IMR-90 (cell line): ENCODE measurements around the gene SH3GLB2. TPM values are rescaled to one million over a fixed set of nuclear protein-coding genes. Genes with fewer than 3 reads are reported as not detected.
"Not testable (repeated sequence)": the region's sequence is repeated elsewhere in the genome, so short reads cannot be mapped to it uniquely, and the experiment has no call there.

Source experiments
- ATAC-seq: fragments of 200-7000 bp; cut with Tn5 transposase; 2 replicates; pipeline ENCODE4 v1.9.1; 2020; ENCODE audit warnings: low read depth, mild to moderate bottlenecking, moderate library complexity
- BruUV-seq: library from RNA; stranded (reverse); fragments of 400-500 nt; replicated peaks from 2 replicates; lab custom pipeline; 2021; lab: Mats Ljungman, UMichigan
- CTCF ChIA-PET: fragments of 300-600 bp; formaldehyde crosslinking; extraction: SDS; loops from one replicate; lab custom pipeline; 2021; ENCODE audit warnings: antibody characterized with exemption; lab: Yijun Ruan, JAX
- POLR2A ChIA-PET: fragments of 300-600 bp; sonication (Branson Sonifier 250); formaldehyde crosslinking; loops from one replicate; lab custom pipeline; 2022; ENCODE audit warnings: antibody characterized with exemption; ENCODE audit not compliant: unreplicated experiment; lab: Charles Lee
- DNase-seq: peaks from one replicate; pipeline ENCODE4 v3.0.0; 2013
- H2AFZ ChIP-seq: replicated peaks from 2 replicates; pipeline ENCODE3; 2013; ENCODE audit warnings: low read length, mild to moderate bottlenecking; ENCODE audit not compliant: poor library complexity
- H2AK5ac ChIP-seq: 2 replicates; pipeline ENCODE4 v1.6.1; 2013; ENCODE audit warnings: low read depth, low read length, inconsistent platforms
- H2AK9ac ChIP-seq: replicated peaks from 2 replicates; pipeline ENCODE3; 2013; ENCODE audit warnings: mild to moderate bottlenecking, low read depth, low read length, moderate library complexity; ENCODE audit not compliant: poor library complexity
- H2BK120ac ChIP-seq: 2 replicates; pipeline ENCODE4 v1.6.1; 2013; ENCODE audit warnings: low read depth, low read length, inconsistent platforms
- H2BK15ac ChIP-seq: 3 replicates; pipeline ENCODE4 v1.6.1; 2013; ENCODE audit warnings: low read depth, low read length, inconsistent platforms
- H2BK20ac ChIP-seq: 2 replicates; pipeline ENCODE4 v1.6.1; 2013; ENCODE audit warnings: low read depth, mild to moderate bottlenecking, inconsistent platforms, low read length, moderate library complexity
- H2BK5ac ChIP-seq: 2 replicates; pipeline ENCODE4 v1.6.1; 2013; ENCODE audit warnings: mild to moderate bottlenecking, low read depth, low read length, inconsistent platforms; ENCODE audit not compliant: poor library complexity, severe bottlenecking
- H3K14ac ChIP-seq: replicated peaks from 2 replicates; pipeline ENCODE4 v1.6.1; 2013; ENCODE audit warnings: low read depth, low read length, inconsistent platforms
- H3K18ac ChIP-seq: 2 replicates; pipeline ENCODE4 v1.6.1; 2013; ENCODE audit warnings: low read depth, low read length, control low read depth
- H3K23ac ChIP-seq: 2 replicates; pipeline ENCODE4 v1.6.1; 2013; ENCODE audit warnings: low read depth, low read length, inconsistent platforms
- H3K27ac ChIP-seq: 2 replicates; pipeline ENCODE4 v1.5.1; 2013; ENCODE audit warnings: mild to moderate bottlenecking, control low read depth, low read length; ENCODE audit not compliant: insufficient read depth
- H3K27me3 ChIP-seq: 2 replicates; pipeline ENCODE4 v1.6.1; 2013; ENCODE audit warnings: low read length; ENCODE audit not compliant: control insufficient read depth, insufficient read depth
- H3K36me3 ChIP-seq: 2 replicates; pipeline ENCODE4 v1.6.1; 2013; ENCODE audit warnings: low read length, mixed read lengths; ENCODE audit not compliant: control insufficient read depth, insufficient read depth
- H3K4ac ChIP-seq: 2 replicates; pipeline ENCODE4 v1.6.1; 2013; ENCODE audit warnings: low read depth, low read length, inconsistent platforms
- H3K4me1 ChIP-seq: 2 replicates; pipeline ENCODE4 v1.6.1; 2013; ENCODE audit warnings: low read length, mixed read lengths; ENCODE audit not compliant: control insufficient read depth, insufficient read depth
- H3K4me2 ChIP-seq: 2 replicates; pipeline ENCODE4 v1.6.1; 2013; ENCODE audit warnings: low read depth, mild to moderate bottlenecking, control low read depth, low read length, moderate library complexity
- H3K4me3 ChIP-seq: 2 replicates; pipeline ENCODE4 v1.5.1; 2013; ENCODE audit warnings: low read depth, mild to moderate bottlenecking, control low read depth, low read length, moderate library complexity; ENCODE audit not compliant: insufficient read depth
- H3K56ac ChIP-seq: 2 replicates; pipeline ENCODE4 v1.6.1; 2013; ENCODE audit warnings: low read length, inconsistent platforms; ENCODE audit not compliant: insufficient read depth; ENCODE audit errors: extremely low read depth
- H3K79me1 ChIP-seq, 2 experiments: 2 replicates each; pipeline ENCODE4 v1.6.1; 2013; ENCODE audit warnings: low read length in 2 of 2, inconsistent platforms in 1 of 2, low read depth in 1 of 2
- H3K9ac ChIP-seq: 2 replicates; pipeline ENCODE4 v1.6.1; 2013; ENCODE audit warnings: low read depth, low read length, control low read depth
- H3K9me1 ChIP-seq: 2 replicates; pipeline ENCODE4 v1.6.1; 2013; ENCODE audit warnings: low read length, inconsistent platforms; ENCODE audit not compliant: insufficient read depth
- H3K9me3 ChIP-seq: 2 replicates; pipeline ENCODE4 v1.6.1; 2013; ENCODE audit warnings: low read length; ENCODE audit not compliant: control insufficient read depth, insufficient read depth
- H4K20me1 ChIP-seq: 2 replicates; pipeline ENCODE4 v1.6.1; 2013; ENCODE audit warnings: low read length, inconsistent platforms; ENCODE audit not compliant: insufficient read depth
- H4K5ac ChIP-seq: 2 replicates; pipeline ENCODE4 v1.6.1; 2013; ENCODE audit warnings: mild to moderate bottlenecking, low read depth, low read length, control low read depth
- H4K8ac ChIP-seq, 2 experiments: 2 replicates each; pipeline ENCODE4 v1.6.1; 2013; ENCODE audit warnings: low read depth in 2 of 2, low read length in 2 of 2, control low read depth in 1 of 2, inconsistent platforms in 1 of 2
- H4K91ac ChIP-seq: 2 replicates; pipeline ENCODE4 v1.6.1; 2013; ENCODE audit warnings: low read depth, low read length, inconsistent platforms; ENCODE audit not compliant: insufficient read depth
- BHLHE40 ChIP-seq: fragments of 150-350 bp; IDR thresholded peaks from 2 replicates; pipeline ENCODE4 v1.6.1; 2016; ENCODE audit warnings: mild to moderate bottlenecking, low read depth, low read length
- ELK1 ChIP-seq: fragments of 150-350 bp; IDR thresholded peaks from 2 replicates; pipeline ENCODE4 v1.6.1; 2016; ENCODE audit warnings: low read depth, mild to moderate bottlenecking, low read length, moderate library complexity, borderline replicate concordance
- FOS ChIP-seq: fragments of 150-350 bp; IDR thresholded peaks from 2 replicates; pipeline ENCODE4 v1.6.1; 2016; ENCODE audit warnings: low read depth, low read length
- MAZ ChIP-seq: IDR thresholded peaks from 2 replicates; pipeline ENCODE4 v1.6.1; 2012; ENCODE audit warnings: low read depth, mild to moderate bottlenecking, low read length, improper control_type of control experiment, moderate library complexity, borderline replicate concordance
- POLR2A ChIP-seq: IDR thresholded peaks from 2 replicates; pipeline ENCODE4 v1.6.1; 2012; ENCODE audit warnings: mild to moderate bottlenecking, low read depth, low read length
- RAD21 ChIP-seq: IDR thresholded peaks from 2 replicates; pipeline ENCODE4 v1.6.1; 2012; ENCODE audit warnings: low read length, improper control_type of control experiment
- RCOR1 ChIP-seq: IDR thresholded peaks from 2 replicates; pipeline ENCODE4 v1.6.1; 2012; ENCODE audit warnings: mild to moderate bottlenecking, low read length, improper control_type of control experiment; ENCODE audit not compliant: insufficient replicate concordance
- WGBS, 2 experiments: methylation state at CpG; one replicate each; pipeline versions ENCODE4 v1.1.5 to v1.1.7; 2013; ENCODE audit warnings: missing lambda C conversion rate in 2 of 2; ENCODE audit not compliant: insufficient read length in 1 of 2; ENCODE audit errors: extremely low coverage in 2 of 2; 5-methylcytosine and 5-hydroxymethylcytosine counted together
- dilution Hi-C: fragments of 300-500 bp; cut with HindIII; formaldehyde crosslinking; loops from one replicate; pipeline ENCODE4 v1.14.3; 2018; ENCODE audit warnings: low sequenced_read_pairs; ENCODE audit not compliant: unreplicated experiment
- in situ Hi-C: fragments of 300-500 bp; cut with MboI; formaldehyde crosslinking; loops from 3 replicates; pipeline ENCODE4 v1.14.3; 2019; ENCODE audit warnings: low sequenced_read_pairs, inconsistent platforms, mixed read lengths
- intact Hi-C: fragments of 100-400 bp; cut with micrococcal nuclease; formaldehyde crosslinking; loops from 2 replicates; pipeline ENCODE4 v1.10.0; 2022
- polyA plus RNA-seq, 3 experiments: library from polyadenylated mRNA; depleted of rRNA; stranded (reverse); fragments of >200 nt; gene quantifications; 2 replicates each; pipeline ENCODE4 v1.2.3, GENCODE V29; 2012; ENCODE audit warnings: low replicate concordance in 1 of 3
- total RNA-seq: library from RNA; depleted of rRNA; stranded (reverse); fragments of >200 nt; gene quantifications from 2 replicates; pipeline ENCODE4 v1.2.3, GENCODE V29; 2012

Gene SH3GLB2
- total and polyA plus RNA-seq, 2 of the 4 experiments (the other 2 are of a cell fraction) = 36.4 to 68.4 TPM

GRCh38 chr9:128969491-128969890 is 58.6 kb downstream of the SH3GLB2 start:
- Histone ChIP-seq H4K91ac (no peak overlapping the region), H3K9me1 (peaks cover 8% of the 10 kb centered on the region; the same call in 1 of the 2 replicates), H3K27me3 (no peaks in the 10 kb centered on the region), H3K4ac (no peak overlapping the region; the same call in 1 of the 2 replicates), H4K20me1 (peaks cover 3% of the 10 kb centered on the region; the same call in 1 of the 2 replicates), H3K27ac (no peak overlapping the region), H3K4me1 (peaks cover 5% of the 10 kb centered on the region), H4K5ac (no peak overlapping the region), H3K36me3 (peaks cover 12% of the 10 kb centered on the region), H2AK5ac (peak overlapping the region; percentile 22; the same call in 1 of the 2 replicates), H3K23ac (no peak overlapping the region), H2BK20ac (0 out of 2 replicates have a peak overlapping the region, but pooled peaks have one; percentile 8), H3K79me1 (peaks cover 2 to 23% of the 10 kb centered on the region in 2 experiments; a peak in 3 of 4 replicates), H2BK5ac (no peak overlapping the region), H3K18ac (no peak overlapping the region), H2BK120ac (0 out of 2 replicates have a peak overlapping the region, but pooled peaks have one; percentile 22), H3K9ac (no peak overlapping the region), H3K9me3 (no peaks in the 10 kb centered on the region), H4K8ac (peak overlapping the region in 1 of 2 experiments; percentile 30; a peak in 1 of 4 replicates), H2BK15ac (peak overlapping the region; percentile 5; the same call in 1 of the 3 replicates), H3K14ac (no peak overlapping the region), H3K4me3 (no peak overlapping the region), H2AFZ (no peak overlapping the region), H3K4me2 (peak overlapping the region; percentile 35; the same call in 1 of the 2 replicates), H2AK9ac (no peak overlapping the region), H3K56ac (no peak overlapping the region)
- BruUV-seq = no TSS peak
- TF ChIP-seq FOS = no peak
- TF ChIP-seq ELK1 = no peak
- TF ChIP-seq POLR2A = no peak
- TF ChIP-seq RAD21 = no peak
- no peak for TF ChIP-seq MAZ
- TF ChIP-seq RCOR1 = no peak
- TF ChIP-seq BHLHE40 = no peak
- in situ Hi-C loops (no loop called here), dilution Hi-C loops (no loop called here), intact Hi-C loops (no loop called here)
- CTCF ChIA-PET = no interaction called here
- DNase-seq = peak; percentile 48
- 100% methylated on average over 1 of the region's 5 CpGs; no CpG with 5 or more reads in 1 of the 2 experiments for WGBS, 2 experiments
- POLR2A ChIA-PET = no interaction called here
- ATAC-seq = peak; percentile 61

- H4K8ac ChIP-seq, H2AFZ ChIP-seq, H3K23ac ChIP-seq, H2BK15ac ChIP-seq, H3K9ac ChIP-seq, dilution Hi-C loops, intact Hi-C loops, H3K9me3 ChIP-seq, H3K9me1 ChIP-seq, H3K4me3 ChIP-seq, H3K4ac ChIP-seq, H3K18ac ChIP-seq, in situ Hi-C loops, CTCF ChIA-PET, H3K56ac ChIP-seq, H3K14ac ChIP-seq, ATAC-seq, H4K5ac ChIP-seq, H3K27me3 ChIP-seq, H2BK20ac ChIP-seq, H3K4me1 ChIP-seq, H3K27ac ChIP-seq, H4K20me1 ChIP-seq, POLR2A ChIA-PET, H2AK5ac ChIP-seq, H2BK120ac ChIP-seq, DNase-seq, H3K79me1 ChIP-seq, H2BK5ac ChIP-seq, H3K4me2 ChIP-seq, BruUV-seq, H2AK9ac ChIP-seq, H4K91ac ChIP-seq: not testable (repeated sequence)
- no CpG with 5 or more reads among the region's 9 CpGs for WGBS, 2 experiments
- H3K36me3 ChIP-seq = peaks cover 29% of the 10 kb centered on the region
Measured at GRCh38 chr9:128961403-128961802, 66.7 kb downstream of the SH3GLB2 start.
